Common myeloid progenitor, CD34-positive (primary cell): Measurements from ENCODE around the gene MPZL1. TPM values are rescaled to one million over a fixed set of nuclear protein-coding genes. Genes with fewer than 3 reads are reported as not detected.

Experiments used
- CTCF ChIA-PET: fragments of 350-600 bp; sonication (Branson Sonifier 250); formaldehyde crosslinking; loops from one replicate; lab custom pipeline; 2021; ENCODE audit warnings: antibody characterized with exemption; lab: Charles Lee
- POLR2A ChIA-PET: fragments of 350-600 bp; sonication (Branson Sonifier 250); formaldehyde crosslinking; loops from one replicate; lab custom pipeline; 2021; ENCODE audit warnings: antibody characterized with exemption; lab: Charles Lee
- DNase-seq, 3 donors: peaks; one replicate each; pipeline versions ENCODE4 v3.0.0 to v3.0.0-alpha.2; 2013
- H3K27ac ChIP-seq, 2 experiments: 1 replicate in 1 of 2; 2 replicates in 1 of 2; pipeline ENCODE4 v1.7.0; 2013; ENCODE audit warnings: inconsistent platforms in 2 of 2, low read length in 2 of 2, mild to moderate bottlenecking in 2 of 2, low read depth in 1 of 2, moderate library complexity in 1 of 2; ENCODE audit not compliant: severe bottlenecking in 2 of 2, insufficient read depth in 1 of 2, poor library complexity in 1 of 2
- H3K27me3 ChIP-seq, 5 experiments: replicated peaks in 2 of 5; 1 replicate in 3 of 5; 2 replicates in 2 of 5; pipeline versions ENCODE4 v1.6.1 to v1.7.0; 2013; ENCODE audit warnings: low read length in 4 of 5, mild to moderate bottlenecking in 2 of 5, moderate library complexity in 2 of 5, inconsistent platforms in 1 of 5; ENCODE audit not compliant: insufficient read depth in 5 of 5, control insufficient read depth in 4 of 5
- H3K36me3 ChIP-seq, 4 experiments: 1 replicate in 2 of 4; 2 replicates in 2 of 4; pipeline versions ENCODE4 v1.6.1 to v1.7.0; 2013; ENCODE audit warnings: low read length in 3 of 4, control low read depth in 1 of 4, mild to moderate bottlenecking in 1 of 4; ENCODE audit not compliant: control insufficient read depth in 4 of 4, insufficient read depth in 4 of 4
- H3K4me1 ChIP-seq, 4 experiments: 1 replicate in 3 of 4; 2 replicates in 1 of 4; pipeline versions ENCODE4 v1.6.1 to v1.7.1; 2013; ENCODE audit warnings: low read length in 3 of 4, mild to moderate bottlenecking in 3 of 4, control low read depth in 1 of 4, inconsistent platforms in 1 of 4, moderate library complexity in 1 of 4; ENCODE audit not compliant: control insufficient read depth in 4 of 4, insufficient read depth in 4 of 4; ENCODE audit errors: control extremely low read depth in 1 of 4
- H3K4me3 ChIP-seq, 7 experiments: 1 replicate in 4 of 7; 2 replicates in 3 of 7; pipeline versions ENCODE4 v1.5.1 to v1.7.0; 2013; ENCODE audit warnings: mild to moderate bottlenecking in 7 of 7, low read length in 6 of 7, moderate library complexity in 6 of 7, inconsistent platforms in 2 of 7, low read depth in 2 of 7, control low read depth in 1 of 7; ENCODE audit not compliant: insufficient read depth in 4 of 7, control insufficient read depth in 1 of 7; ENCODE audit errors: extremely low read depth in 1 of 7
- H3K9me3 ChIP-seq, 5 experiments: 1 replicate in 4 of 5; 2 replicates in 1 of 5; pipeline versions ENCODE4 v1.6.1 to v1.7.1; 2013; ENCODE audit warnings: low read length in 4 of 5, mild to moderate bottlenecking in 2 of 5, inconsistent platforms in 1 of 5, low read depth in 1 of 5, moderate library complexity in 1 of 5; ENCODE audit not compliant: control insufficient read depth in 4 of 5, insufficient read depth in 2 of 5; ENCODE audit errors: control extremely low read depth in 1 of 5
- WGBS: methylation state at CpG from one replicate; pipeline ENCODE4 v1.1.5; 2013; ENCODE audit not compliant: insufficient coverage; 5-methylcytosine and 5-hydroxymethylcytosine counted together
- polyA plus RNA-seq: library from polyadenylated mRNA; unstranded; fragments of 120-200 nt; gene quantifications from one replicate; pipeline ENCODE4 v1.2.1, GENCODE V29; 2013

Gene MPZL1
- polyA plus RNA-seq: 34.4 TPM

DNA sequence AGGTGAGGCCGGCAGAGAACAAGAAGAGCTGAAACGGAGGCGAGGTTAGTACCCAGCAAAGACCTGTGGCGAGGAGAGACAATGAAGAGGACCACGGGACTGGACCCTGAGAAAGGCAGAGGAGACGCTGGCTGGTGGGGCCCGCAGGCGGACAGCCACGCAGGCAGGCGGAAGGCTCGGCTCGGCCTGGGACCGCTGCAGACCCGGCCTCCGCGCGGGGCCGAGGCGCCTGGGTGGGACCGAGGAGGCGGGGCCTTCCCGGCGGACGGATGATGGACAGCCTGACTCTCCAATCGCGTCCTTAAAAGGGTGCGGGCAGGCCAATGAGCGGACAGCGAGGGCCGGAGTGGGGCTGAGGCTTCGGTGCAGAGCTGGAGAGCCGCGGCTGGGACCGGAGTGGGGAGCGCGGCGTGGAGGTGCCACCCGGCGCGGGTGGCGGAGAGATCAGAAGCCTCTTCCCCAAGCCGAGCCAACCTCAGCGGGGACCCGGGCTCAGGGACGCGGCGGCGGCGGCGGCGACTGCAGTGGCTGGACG lies at the start of gene MPZL1:
MPZL1 (plus strand) TSS at position 366 of the 535 bp plus-strand sequence. CDS start 170 bp downstream, outside the sequence.
- H3K36me3 ChIP-seq: no peaks in the 10 kb centered on the region
- DNase-seq: peak; percentile 93 to 95 (median 95)
- H3K27me3 ChIP-seq: no peaks in the 10 kb centered on the region
- peak within 1 kb of the TSS in 1 of 2 experiments; percentile 60 for H3K27ac ChIP-seq
- H3K9me3 ChIP-seq: no peaks in the 10 kb centered on the region
- H3K4me3 ChIP-seq: peak within 1 kb of the TSS; percentile 69 to 93 (median 91)
- ChIA-PET CTCF (interaction anchor here (1.0 kb wide), 1 partner anchor 360 kb away, joined by 3 read pairs; no protein-coding TSS in a partner anchor), POLR2A (no interaction called here)
- peaks cover 3 to 41% (median 17%) of the 10 kb centered on the region in 4 experiments for H3K4me1 ChIP-seq
- WGBS: 0% methylated on average over 49 of the region's 52 CpGs

DNA sequence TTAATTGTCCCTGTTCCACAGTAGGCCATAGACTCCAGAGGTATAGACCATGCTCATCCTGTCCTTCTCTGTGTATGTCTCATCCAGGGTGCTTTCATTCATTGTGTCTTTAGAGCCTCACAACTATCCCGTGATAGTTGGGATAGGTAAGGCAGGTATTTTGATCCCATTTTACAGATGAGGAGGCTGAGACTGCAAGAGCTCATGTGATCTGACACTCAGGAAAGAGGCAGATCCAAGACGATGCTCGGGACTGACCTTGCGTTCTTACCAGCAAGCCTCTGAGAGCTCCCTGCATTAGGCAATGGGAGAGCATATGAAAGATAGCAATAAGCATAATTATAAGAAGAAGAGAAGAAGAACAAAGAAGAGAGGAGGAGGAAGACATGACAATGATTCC lies 49.0 kb upstream of the MPZL1 start:
- Histone ChIP-seq H3K9me3 (no peaks in the 10 kb centered on the region), H3K27ac (no peak overlapping the region), H3K27me3 (no peaks in the 10 kb centered on the region), H3K4me3 (no peak overlapping the region), H3K36me3 (peaks cover 18 to 75% (median 47%) of the 10 kb centered on the region in 4 experiments), H3K4me1 (peaks cover 0 to 20% (median 6%) of the 10 kb centered on the region in 4 experiments)
- CTCF ChIA-PET: interaction anchor here (0.9 to 4.0 kb wide), 8 partner anchors 9 to 40 kb away, joined by 3 to 30 read pairs (median 4); no protein-coding TSS in a partner anchor
- no peak for DNase-seq
- WGBS: 75% methylated on average over 4 of the region's 4 CpGs
- POLR2A ChIA-PET: no interaction called here

DNA sequence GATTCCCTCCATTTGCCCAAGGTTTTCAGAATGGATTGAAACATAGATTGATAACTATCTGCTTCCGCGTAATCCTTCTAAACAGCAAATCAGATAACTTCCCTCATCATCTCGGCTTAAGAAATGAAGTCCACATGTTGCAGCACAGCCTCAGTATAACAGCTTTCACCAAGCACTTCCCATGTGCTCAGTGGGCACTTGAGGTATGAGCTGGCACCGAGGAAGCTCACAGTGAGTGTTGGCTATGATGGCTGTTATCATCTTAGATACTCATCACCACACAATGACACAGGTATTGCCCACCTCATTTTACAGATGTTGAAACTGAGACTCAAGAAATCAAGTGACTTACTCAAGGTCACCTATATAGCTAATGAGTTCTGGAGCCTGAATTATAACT lies 48.5 kb upstream of the MPZL1 start:
- CTCF ChIA-PET: interaction anchor here (1.1 to 4.0 kb wide), 9 partner anchors 10 to 73 kb away, joined by 3 to 30 read pairs (median 4); no protein-coding TSS in a partner anchor
- POLR2A ChIA-PET: no interaction called here

DNA sequence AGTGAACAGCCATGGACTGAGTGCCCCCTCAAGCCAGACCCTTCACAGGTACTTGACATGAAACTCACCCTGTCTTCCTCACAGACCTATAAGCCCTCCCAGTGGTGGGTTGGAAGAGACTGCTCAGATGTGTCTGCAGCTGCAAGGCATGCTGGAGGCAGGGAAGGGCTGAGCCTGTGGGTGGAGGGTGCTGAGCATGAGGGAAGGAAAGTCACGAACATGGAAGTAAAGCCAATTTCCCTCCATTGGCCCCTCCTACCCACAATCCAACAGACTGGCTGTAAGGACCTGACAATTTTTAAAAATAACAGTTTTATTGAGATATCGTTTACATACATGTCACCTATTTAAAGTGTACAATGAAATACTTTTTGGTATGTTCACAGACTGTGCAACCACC lies 47.6 kb upstream of the MPZL1 start:
- no peak for DNase-seq
- Histone ChIP-seq H3K9me3 (no peaks in the 10 kb centered on the region), H3K4me3 (no peak overlapping the region), H3K27ac (no peak overlapping the region), H3K27me3 (no peaks in the 10 kb centered on the region), H3K4me1 (peaks cover 4 to 18% (median 5%) of the 10 kb centered on the region in 4 experiments), H3K36me3 (peaks cover 21 to 80% (median 50%) of the 10 kb centered on the region in 4 experiments)
- POLR2A ChIA-PET: no interaction called here
- CTCF ChIA-PET: interaction anchor here (1.4 to 4.0 kb wide), 8 partner anchors 11 to 74 kb away, joined by 3 to 30 read pairs (median 4); no protein-coding TSS in a partner anchor
- no CpG with 5 or more reads among the region's 2 CpGs for WGBS

More for the DNA sequence above, 48.5 kb upstream of the MPZL1 start:
- no peak for DNase-seq
- H3K36me3 ChIP-seq: peaks cover 18 to 76% (median 48%) of the 10 kb centered on the region in 4 experiments
- H3K27me3 ChIP-seq: no peaks in the 10 kb centered on the region
- no peaks in the 10 kb centered on the region for H3K9me3 ChIP-seq
- peaks cover under 1 to 20% (median 6%) of the 10 kb centered on the region in 4 experiments for H3K4me1 ChIP-seq
- H3K27ac ChIP-seq: no peak overlapping the region
- WGBS: 87% methylated on average over 4 of the region's 4 CpGs
- no peak overlapping the region for H3K4me3 ChIP-seq

DNA sequence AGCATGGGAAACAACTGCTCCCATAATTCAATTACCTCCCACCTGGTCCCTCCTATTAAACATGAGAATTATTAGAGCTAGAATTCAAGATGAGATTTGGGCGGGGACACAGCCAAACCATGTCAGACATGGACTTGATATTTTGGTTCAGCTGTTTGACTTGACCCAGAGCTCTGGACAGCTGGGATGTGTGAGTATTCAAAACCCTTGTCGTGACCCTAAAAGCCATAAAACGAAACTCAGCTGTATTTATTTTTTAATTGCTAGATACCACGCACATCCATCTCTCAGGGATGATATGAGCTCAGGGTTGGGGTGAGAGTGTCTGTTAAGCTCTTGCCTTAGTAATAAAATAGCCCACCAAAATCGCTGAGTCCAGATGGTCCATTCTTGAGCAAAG lies 46.3 kb upstream of the MPZL1 start:
- no peak overlapping the region for H3K27ac ChIP-seq
- ChIA-PET CTCF (interaction anchor here (0.6 to 4.0 kb wide), 9 partner anchors 12 to 125 kb away, joined by 3 to 30 read pairs (median 4); no protein-coding TSS in a partner anchor), POLR2A (no interaction called here)
- H3K27me3 ChIP-seq: no peaks in the 10 kb centered on the region
- H3K4me1 ChIP-seq: peaks cover 4 to 15% (median 5%) of the 10 kb centered on the region in 4 experiments
- H3K4me3 ChIP-seq: no peak overlapping the region
- 97% methylated on average over 3 of the region's 5 CpGs for WGBS
- H3K36me3 ChIP-seq: peaks cover 30 to 80% (median 50%) of the 10 kb centered on the region in 4 experiments
- no peaks in the 10 kb centered on the region for H3K9me3 ChIP-seq
- DNase-seq: no peak

DNA sequence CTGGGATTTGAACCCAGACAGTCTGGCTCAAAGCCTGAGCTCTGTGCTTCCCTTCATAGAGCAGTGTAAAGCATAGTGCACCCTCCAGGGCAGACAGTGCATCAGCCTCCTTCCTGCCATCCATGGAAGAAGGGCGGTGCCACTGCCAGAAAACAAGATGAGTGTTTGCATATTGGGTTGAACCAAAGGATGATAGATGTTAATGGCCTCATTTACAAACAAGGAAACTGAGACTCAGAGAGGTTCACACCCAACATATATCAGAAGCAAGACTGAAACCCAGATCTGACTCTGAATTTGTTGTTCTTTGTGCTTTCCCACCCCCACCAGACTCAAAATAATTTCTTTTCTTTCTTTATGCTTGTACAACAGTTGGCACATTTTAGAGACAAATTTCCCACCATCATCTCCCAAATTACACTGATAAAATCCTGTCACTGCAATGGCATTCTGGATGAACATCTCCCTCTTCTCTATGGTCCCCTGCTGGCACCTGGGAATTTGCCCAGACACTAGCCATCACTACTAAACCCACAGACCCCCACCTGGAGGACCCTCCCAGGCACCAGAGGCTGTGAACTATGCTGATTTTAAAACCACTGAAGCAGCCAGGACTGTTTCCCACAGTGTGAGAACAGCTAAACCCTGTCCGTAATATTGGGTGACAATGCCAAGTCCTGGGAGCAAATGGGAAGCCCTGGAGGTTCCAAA lies 45.4 kb upstream of the MPZL1 start:
- CTCF ChIA-PET: interaction anchor here (0.7 to 4.0 kb wide), 6 partner anchors 8 to 75 kb away, joined by 3 to 30 read pairs (median 4); no protein-coding TSS in a partner anchor
- peaks cover 3 to 15% (median 4%) of the 10 kb centered on the region in 4 experiments for H3K4me1 ChIP-seq
- no peaks in the 10 kb centered on the region for H3K9me3 ChIP-seq
- 100% methylated on average over 1 of the region's 2 CpGs for WGBS
- H3K36me3 ChIP-seq: peaks cover 26 to 81% (median 52%) of the 10 kb centered on the region in 4 experiments
- no peak overlapping the region for H3K4me3 ChIP-seq
- H3K27me3 ChIP-seq: no peaks in the 10 kb centered on the region
- peak overlapping the region in 1 of 2 experiments; percentile 44 for H3K27ac ChIP-seq
- no peak for DNase-seq
- POLR2A ChIA-PET: no interaction called here
